T-cell (primary cell): Measurements from ENCODE around the gene PTPRD. TPM values are rescaled to one million over a fixed set of nuclear protein-coding genes. Genes with fewer than 3 reads are reported as not detected.

Experiments used
- ATAC-seq, 4 experiments: fragments of 200-7000 bp in 3 of 4; fragments of 150-1000 bp in 1 of 4; cut with Tn5 transposase; replicated peaks in 1 of 4; 1 replicate in 3 of 4; 2 replicates in 1 of 4; pipeline ENCODE4 v1.10.0; 2021; ENCODE audit warnings: moderate library complexity in 3 of 4, mild to moderate bottlenecking in 2 of 4, moderate number of reproducible peaks in 1 of 4
- CTCF ChIA-PET, 2 donors: fragments of 300-600 bp; sonication (Branson Sonifier 250); formaldehyde crosslinking; loops; one replicate each; lab custom pipeline; 2022; ENCODE audit warnings: antibody characterized with exemption in 2 of 2; lab: Charles Lee
- POLR2A ChIA-PET, 2 donors: fragments of 300-600 bp; sonication (Branson Sonifier 250); formaldehyde crosslinking; loops; one replicate each; lab custom pipeline; 2022; ENCODE audit warnings: antibody characterized with exemption in 2 of 2; lab: Charles Lee
- DNase-seq, 35 experiments: peaks; one replicate each; pipeline versions ENCODE4 v3.0.0 to v3.0.0-alpha.2; 2013 to 2023
- H3K27ac ChIP-seq: one replicate; pipeline ENCODE4 v1.5.1; 2013; ENCODE audit warnings: low read length
- H3K27me3 ChIP-seq, 2 experiments: replicated peaks in 1 of 2; 1 replicate in 1 of 2; 2 replicates in 1 of 2; pipeline versions ENCODE4 v1.6.1 to v1.7.0; 2013; ENCODE audit warnings: low read length in 1 of 2, mixed read lengths in 1 of 2; ENCODE audit not compliant: control insufficient read depth in 2 of 2, insufficient read depth in 2 of 2; ENCODE audit errors: extremely low read depth in 1 of 2
- H3K36me3 ChIP-seq, 2 donors: 1 replicate in 1 of 2; 2 replicates in 1 of 2; pipeline versions ENCODE4 v1.6.1 to v1.7.0; 2013; ENCODE audit warnings: low read length in 1 of 2; ENCODE audit not compliant: control insufficient read depth in 2 of 2, insufficient read depth in 1 of 2; ENCODE audit errors: extremely low read depth in 1 of 2
- H3K4me1 ChIP-seq, 2 experiments: 1 replicate in 1 of 2; 2 replicates in 1 of 2; pipeline versions ENCODE4 v1.6.1 to v1.7.0; 2013; ENCODE audit warnings: low read length in 2 of 2, mixed read lengths in 1 of 2; ENCODE audit not compliant: insufficient read depth in 2 of 2, control insufficient read depth in 1 of 2; ENCODE audit errors: extremely low read depth in 1 of 2
- H3K4me3 ChIP-seq, 2 donors: 1 replicate in 1 of 2; 2 replicates in 1 of 2; pipeline versions ENCODE4 v1.5.1 to v1.7.0; 2013; ENCODE audit warnings: mild to moderate bottlenecking in 2 of 2, low read length in 1 of 2, moderate library complexity in 1 of 2; ENCODE audit not compliant: control insufficient read depth in 1 of 2; ENCODE audit errors: extremely low read depth in 1 of 2
- H3K9me3 ChIP-seq: 2 replicates; pipeline ENCODE4 v1.7.0; 2013
- H3K27ac Mint-ChIP-seq, 2 donors: one replicate each; pipeline ENCODE4 v1.8.0; 2020 to 2021; ENCODE audit warnings: mild to moderate bottlenecking in 2 of 2, mixed read lengths in 2 of 2
- H3K27me3 Mint-ChIP-seq, 2 donors: one replicate each; pipeline ENCODE4 v1.8.0; 2021 to 2022; ENCODE audit warnings: mixed read lengths in 2 of 2
- H3K36me3 Mint-ChIP-seq: one replicate; pipeline ENCODE4 v1.8.0; 2021; ENCODE audit warnings: mixed read lengths
- H3K4me1 Mint-ChIP-seq, 3 donors: one replicate each; pipeline ENCODE4 v1.8.0; 2020 to 2022; ENCODE audit warnings: mixed read lengths in 3 of 3, mild to moderate bottlenecking in 1 of 3
- H3K4me3 Mint-ChIP-seq, 3 donors: one replicate each; pipeline ENCODE4 v1.8.0; 2020 to 2022; ENCODE audit warnings: mild to moderate bottlenecking in 3 of 3, mixed read lengths in 3 of 3, moderate library complexity in 3 of 3
- H3K9me3 Mint-ChIP-seq, 3 donors: one replicate each; pipeline ENCODE4 v1.8.0; 2020 to 2022; ENCODE audit warnings: mixed read lengths in 3 of 3
- WGBS: methylation state at CpG from one replicate; pipeline ENCODE4 v1.1.5; 2013; ENCODE audit warnings: missing lambda C conversion rate; ENCODE audit not compliant: insufficient coverage; 5-methylcytosine and 5-hydroxymethylcytosine counted together
- total RNA-seq, 35 experiments: library from RNA in 6 of 35; stranded (reverse) in 6 of 35; fragments of 120-200 nt in 1 of 35; gene quantifications; one replicate each; pipeline versions ENCODE4 v1.2.1 to v1.2.4 and lab custom pipeline; 2013 to 2026

The PTPRD gene
- total RNA-seq, 5 donors from 2014 or later (not counting 1 experiment from before 2014, with no cell fraction given): 0.13 to 0.61 (median 0.38) TPM; not detected in 2

DNA sequence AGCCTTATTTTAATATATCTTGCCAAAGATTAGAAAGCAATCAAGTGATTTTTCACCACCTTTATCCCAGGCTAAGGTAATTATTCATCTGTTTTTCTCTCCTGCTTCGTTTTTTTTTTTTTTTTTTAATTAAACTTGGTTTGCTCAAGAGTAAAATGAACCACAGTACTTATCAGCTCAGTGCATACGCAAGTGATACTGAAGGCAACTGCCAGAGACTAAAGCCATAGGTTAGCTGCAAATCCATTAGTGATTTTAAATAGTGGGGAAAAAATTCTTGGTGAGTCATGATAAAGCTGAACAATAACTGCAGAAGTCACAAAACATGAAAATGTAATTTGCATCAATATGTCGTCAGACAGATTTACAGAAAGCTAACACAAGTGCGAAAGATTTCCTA lies 829.1 kb downstream of the PTPRD start:
- Histone ChIP-seq H3K27ac (no peak overlapping the region), H3K36me3 (no peaks in the 10 kb centered on the region), H3K4me1 (no peaks in the 10 kb centered on the region), H3K9me3 (no peaks in the 10 kb centered on the region), H3K27me3 (no peaks in the 10 kb centered on the region), H3K4me3 (no peak overlapping the region)
- no peak for ATAC-seq
- Mint-ChIP-seq H3K27me3 (no peaks in the 10 kb centered on the region), H3K36me3 (no peaks in the 10 kb centered on the region), H3K9me3 (peaks cover 0 to 4% (median 0%) of the 10 kb centered on the region in 3 donors), H3K4me1 (no peaks in the 10 kb centered on the region), H3K27ac (no peak overlapping the region), H3K4me3 (no peak overlapping the region)
- POLR2A ChIA-PET: no interaction called here
- CTCF ChIA-PET: no interaction called here
- WGBS: no CpG with 5 or more reads among the region's 4 CpGs
- no peak for DNase-seq

DNA sequence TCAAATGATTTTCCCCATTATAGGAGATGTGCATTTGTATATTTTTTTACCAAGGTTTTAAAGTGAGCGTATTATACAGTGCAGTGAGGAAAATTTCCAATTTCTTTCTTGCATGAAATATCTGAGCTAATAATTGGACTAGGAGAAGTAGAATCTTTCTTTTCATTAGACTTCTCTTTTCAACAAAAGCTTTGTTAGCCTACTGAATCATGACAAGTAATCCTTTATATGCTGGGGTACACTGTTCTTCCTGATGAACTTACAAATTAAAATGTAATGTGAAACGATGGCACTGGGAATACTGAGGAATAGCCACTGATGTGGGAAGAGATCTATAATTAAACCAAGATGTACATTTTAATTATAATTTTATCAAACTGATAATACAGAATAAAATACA lies 829.6 kb downstream of the PTPRD start:
- Mint-ChIP-seq H3K36me3 (no peaks in the 10 kb centered on the region), H3K27me3 (no peaks in the 10 kb centered on the region), H3K4me1 (no peaks in the 10 kb centered on the region), H3K9me3 (peaks cover 0 to 4% (median 0%) of the 10 kb centered on the region in 3 donors), H3K27ac (no peak overlapping the region), H3K4me3 (no peak overlapping the region)
- CTCF ChIA-PET: interaction anchor here in 1 of 2 donors (0.6 kb wide), 1 partner anchor 158 kb away, joined by 3 read pairs; no protein-coding TSS in a partner anchor
- no peaks in the 10 kb centered on the region for H3K27me3 ChIP-seq
- DNase-seq (no peak), ATAC-seq (no peak)
- H3K9me3 ChIP-seq: no peaks in the 10 kb centered on the region
- no peak overlapping the region for H3K27ac ChIP-seq
- H3K36me3 ChIP-seq: no peaks in the 10 kb centered on the region
- POLR2A ChIA-PET: no interaction called here
- no peak overlapping the region for H3K4me3 ChIP-seq
- H3K4me1 ChIP-seq: no peaks in the 10 kb centered on the region
- no CpG with 5 or more reads among the region's 2 CpGs for WGBS

DNA sequence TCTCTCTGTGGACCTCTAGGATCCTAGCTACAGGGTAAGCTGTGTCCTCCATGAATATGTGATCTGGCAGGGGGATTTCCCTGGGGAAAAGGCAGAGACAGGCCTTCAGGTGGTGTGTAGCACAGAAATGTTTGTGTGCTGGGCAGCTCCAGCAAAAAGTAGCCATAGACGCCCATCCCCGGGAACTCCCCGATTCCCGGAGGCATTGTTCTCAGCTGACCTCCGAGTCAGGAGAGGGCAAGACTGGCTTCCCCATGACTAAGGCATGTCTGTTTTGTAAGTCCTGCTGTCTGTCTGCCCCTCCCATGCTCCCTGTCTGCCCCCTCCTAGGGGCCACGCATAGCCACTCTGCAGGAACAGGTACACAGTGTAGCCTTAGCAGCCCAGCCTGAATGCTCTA lies 834.5 kb downstream of the PTPRD start:
- no peak overlapping the region for H3K4me3 Mint-ChIP-seq
- no peaks in the 10 kb centered on the region for H3K27me3 Mint-ChIP-seq
- CTCF ChIA-PET: no interaction called here
- no peak overlapping the region for H3K27ac ChIP-seq
- H3K36me3 Mint-ChIP-seq: no peaks in the 10 kb centered on the region
- H3K4me1 Mint-ChIP-seq: no peaks in the 10 kb centered on the region
- no peaks in the 10 kb centered on the region for H3K9me3 ChIP-seq
- no peak for ATAC-seq
- no peak for DNase-seq
- no peak overlapping the region for H3K27ac Mint-ChIP-seq
- peaks cover 0 to 13% (median 8%) of the 10 kb centered on the region in 3 donors for H3K9me3 Mint-ChIP-seq
- no peak overlapping the region for H3K4me3 ChIP-seq
- no peaks in the 10 kb centered on the region for H3K36me3 ChIP-seq
- no peaks in the 10 kb centered on the region for H3K27me3 ChIP-seq
- WGBS: 87% methylated on average over 5 of the region's 6 CpGs
- H3K4me1 ChIP-seq: no peaks in the 10 kb centered on the region
- POLR2A ChIA-PET: no interaction called here

DNA sequence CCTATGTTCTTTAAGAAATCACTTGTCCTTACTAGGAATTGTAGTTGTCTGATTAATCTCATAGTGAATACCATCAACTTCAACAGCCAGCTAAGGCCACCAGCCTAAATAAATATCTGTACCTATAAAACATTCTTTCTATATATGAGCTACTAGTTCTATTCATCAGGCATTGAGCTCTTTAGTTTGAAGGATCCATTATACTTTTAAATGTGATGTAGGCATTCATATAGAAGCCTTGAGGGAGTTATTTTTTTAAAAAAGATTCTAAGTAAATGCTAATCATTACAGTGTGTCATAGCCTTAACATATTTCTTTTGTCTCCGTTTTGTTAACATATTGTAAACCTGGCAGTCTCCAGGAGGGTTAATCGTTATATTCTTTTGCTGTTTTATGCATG lies 838.3 kb downstream of the PTPRD start:
- ATAC-seq: no peak
- no CpG with 5 or more reads among the region's 2 CpGs for WGBS
- CTCF ChIA-PET: no interaction called here

DNA sequence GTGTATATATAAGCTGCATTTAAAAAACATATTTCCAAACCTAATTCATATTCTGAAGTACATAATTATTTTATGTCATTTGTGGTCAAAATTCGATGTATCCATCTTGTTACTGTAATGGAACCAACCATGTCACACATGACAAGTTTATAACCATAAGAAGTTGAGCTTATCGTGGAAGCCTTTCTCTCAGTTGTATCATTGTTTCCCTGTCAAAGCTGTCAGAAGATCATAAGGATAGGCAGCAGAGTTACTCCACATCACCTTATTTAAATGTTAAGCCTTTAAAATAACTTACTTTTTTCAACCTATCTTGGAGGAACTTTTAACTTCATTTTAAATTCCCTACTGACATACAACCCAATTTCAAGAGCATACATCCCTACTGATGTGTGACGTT lies 841.5 kb downstream of the PTPRD start:
- no peaks in the 10 kb centered on the region for H3K4me1 Mint-ChIP-seq
- no peaks in the 10 kb centered on the region for H3K27me3 Mint-ChIP-seq
- Histone ChIP-seq H3K27me3 (no peaks in the 10 kb centered on the region), H3K4me1 (no peaks in the 10 kb centered on the region), H3K36me3 (no peaks in the 10 kb centered on the region), H3K9me3 (no peaks in the 10 kb centered on the region), H3K27ac (no peak overlapping the region), H3K4me3 (no peak overlapping the region)
- no peak overlapping the region for H3K27ac Mint-ChIP-seq
- DNase-seq (no peak), ATAC-seq (no peak)
- ChIA-PET POLR2A (no interaction called here), CTCF (interaction anchor here in 1 of 2 donors (0.6 kb wide), 1 partner anchor 25 kb away, joined by 3 read pairs; no protein-coding TSS in a partner anchor)
- no CpG with 5 or more reads among the region's 3 CpGs for WGBS
- no peak overlapping the region for H3K4me3 Mint-ChIP-seq
- H3K9me3 Mint-ChIP-seq: peaks cover 0 to 13% (median 5%) of the 10 kb centered on the region in 3 donors
- no peaks in the 10 kb centered on the region for H3K36me3 Mint-ChIP-seq

More for the DNA sequence above, 838.3 kb downstream of the PTPRD start:
- peaks cover 0 to 13% (median 8%) of the 10 kb centered on the region in 3 donors for H3K9me3 Mint-ChIP-seq
- H3K27ac ChIP-seq: no peak overlapping the region
- no peak overlapping the region for H3K4me3 Mint-ChIP-seq
- H3K4me1 Mint-ChIP-seq: no peaks in the 10 kb centered on the region
- H3K9me3 ChIP-seq: no peaks in the 10 kb centered on the region
- H3K27me3 ChIP-seq: no peaks in the 10 kb centered on the region
- H3K4me3 ChIP-seq: no peak overlapping the region
- no peaks in the 10 kb centered on the region for H3K36me3 Mint-ChIP-seq
- no peaks in the 10 kb centered on the region for H3K27me3 Mint-ChIP-seq
- POLR2A ChIA-PET: no interaction called here
- no peak overlapping the region for H3K27ac Mint-ChIP-seq
- no peaks in the 10 kb centered on the region for H3K4me1 ChIP-seq
- H3K36me3 ChIP-seq: no peaks in the 10 kb centered on the region
- no peak for DNase-seq

DNA sequence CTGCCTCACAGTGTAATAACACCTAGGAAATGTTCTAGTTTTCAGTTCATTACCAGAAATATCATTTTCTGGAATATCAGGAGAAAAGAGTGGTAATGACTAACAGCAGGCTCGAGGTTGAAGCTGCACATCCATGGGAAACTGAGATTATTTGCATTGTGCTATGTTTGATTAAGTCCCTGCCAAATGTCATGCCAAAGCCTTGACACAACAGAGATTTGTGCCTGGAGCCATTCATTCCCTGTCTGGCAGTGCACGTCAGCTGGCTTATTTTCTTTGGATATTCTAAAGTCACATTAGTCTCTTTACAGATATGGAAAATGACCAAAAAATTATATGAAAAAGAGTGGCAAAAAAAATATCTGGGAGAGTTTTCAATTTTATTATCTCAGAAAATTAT lies 848.0 kb downstream of the PTPRD start:
- POLR2A ChIA-PET: no interaction called here
- H3K4me1 Mint-ChIP-seq: no peaks in the 10 kb centered on the region
- no peak overlapping the region for H3K27ac Mint-ChIP-seq
- ATAC-seq (no peak), DNase-seq (no peak)
- H3K27ac ChIP-seq: no peak overlapping the region
- H3K4me3 Mint-ChIP-seq: no peak overlapping the region
- peaks cover 5 to 24% (median 7%) of the 10 kb centered on the region in 3 donors for H3K9me3 Mint-ChIP-seq
- no peaks in the 10 kb centered on the region for H3K27me3 Mint-ChIP-seq
- no peaks in the 10 kb centered on the region for H3K27me3 ChIP-seq
- H3K9me3 ChIP-seq: no peaks in the 10 kb centered on the region
- H3K4me3 ChIP-seq: no peak overlapping the region
- no peaks in the 10 kb centered on the region for H3K36me3 ChIP-seq
- WGBS: 43% methylated on average over 1 of the region's 2 CpGs
- H3K36me3 Mint-ChIP-seq: no peaks in the 10 kb centered on the region
- no peaks in the 10 kb centered on the region for H3K4me1 ChIP-seq
- CTCF ChIA-PET: no interaction called here

DNA sequence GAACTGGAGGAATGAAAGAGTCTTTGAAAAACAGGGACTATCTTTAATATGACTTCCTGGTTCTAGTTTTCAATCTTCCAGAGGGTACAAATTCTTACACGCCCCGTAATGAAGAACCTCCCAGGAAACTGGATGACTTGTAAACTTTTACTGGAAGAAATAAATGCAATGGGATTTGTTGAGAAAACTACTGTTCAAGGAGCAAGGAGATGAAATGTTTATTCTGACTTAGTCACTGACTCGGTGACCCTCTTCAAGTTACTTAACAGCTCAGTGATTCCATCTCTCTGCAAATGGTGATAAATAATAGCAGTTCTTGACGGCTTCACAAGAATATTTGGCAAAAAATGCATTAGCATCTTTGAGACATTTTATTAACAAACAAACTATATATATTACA lies 858.6 kb downstream of the PTPRD start:
- Histone ChIP-seq H3K27me3 (no peaks in the 10 kb centered on the region), H3K27ac (no peak overlapping the region), H3K36me3 (no peaks in the 10 kb centered on the region), H3K9me3 (no peaks in the 10 kb centered on the region), H3K4me1 (no peaks in the 10 kb centered on the region), H3K4me3 (no peak overlapping the region)
- Mint-ChIP-seq H3K9me3 (peaks cover 0 to 4% (median 2%) of the 10 kb centered on the region in 3 donors), H3K27me3 (no peaks in the 10 kb centered on the region), H3K4me3 (no peak overlapping the region), H3K4me1 (no peaks in the 10 kb centered on the region), H3K27ac (no peak overlapping the region), H3K36me3 (no peaks in the 10 kb centered on the region)
- ATAC-seq (no peak), DNase-seq (no peak)
- WGBS: no CpG with 5 or more reads among the region's 4 CpGs
- ChIA-PET POLR2A (no interaction called here), CTCF (no interaction called here)
